ENCODE data around the gene AMIGO2.

DNA sequence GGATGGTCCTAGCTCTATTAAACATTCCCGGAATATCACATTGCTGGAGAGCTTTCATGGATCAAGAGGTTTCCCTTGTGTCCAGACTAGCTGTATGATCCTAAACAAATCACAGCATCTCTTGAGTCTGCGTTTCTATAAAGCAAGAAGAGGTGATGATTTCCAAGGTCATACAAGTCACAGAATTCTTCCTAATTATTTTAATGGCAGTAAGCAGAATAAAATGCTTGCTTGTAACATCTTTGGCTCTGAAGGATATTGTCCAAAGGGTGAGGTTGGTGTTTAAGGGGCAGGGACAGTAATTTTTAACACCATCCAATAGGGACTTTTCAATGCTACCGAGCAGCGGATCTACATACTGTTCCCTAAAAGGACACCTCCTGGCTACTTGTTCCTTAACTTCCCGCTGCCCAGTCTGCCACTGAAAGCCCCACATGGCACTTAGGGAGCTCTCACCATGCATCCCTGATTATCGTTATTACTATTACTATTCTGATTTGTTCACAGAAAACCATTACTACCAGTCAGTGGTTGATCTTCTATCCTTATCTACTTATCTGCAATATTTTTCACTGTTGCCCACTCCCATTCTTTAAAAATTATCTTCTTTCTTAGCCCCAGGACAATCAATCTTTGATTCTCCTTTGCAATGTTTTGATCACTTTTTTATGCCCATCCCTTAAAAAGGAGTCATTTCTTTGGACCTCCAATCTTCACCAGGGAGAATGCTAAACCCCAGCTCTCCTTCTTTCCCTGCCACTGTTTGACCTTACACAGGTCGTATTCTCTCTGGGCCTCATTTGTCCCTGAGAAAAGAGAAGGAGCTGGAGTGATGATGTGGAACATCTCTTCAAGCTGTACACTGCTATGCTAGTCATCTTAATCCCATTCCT is 4.3 kb downstream of the AMIGO2 start:
- TF ChIP-seq, protein P1, sequence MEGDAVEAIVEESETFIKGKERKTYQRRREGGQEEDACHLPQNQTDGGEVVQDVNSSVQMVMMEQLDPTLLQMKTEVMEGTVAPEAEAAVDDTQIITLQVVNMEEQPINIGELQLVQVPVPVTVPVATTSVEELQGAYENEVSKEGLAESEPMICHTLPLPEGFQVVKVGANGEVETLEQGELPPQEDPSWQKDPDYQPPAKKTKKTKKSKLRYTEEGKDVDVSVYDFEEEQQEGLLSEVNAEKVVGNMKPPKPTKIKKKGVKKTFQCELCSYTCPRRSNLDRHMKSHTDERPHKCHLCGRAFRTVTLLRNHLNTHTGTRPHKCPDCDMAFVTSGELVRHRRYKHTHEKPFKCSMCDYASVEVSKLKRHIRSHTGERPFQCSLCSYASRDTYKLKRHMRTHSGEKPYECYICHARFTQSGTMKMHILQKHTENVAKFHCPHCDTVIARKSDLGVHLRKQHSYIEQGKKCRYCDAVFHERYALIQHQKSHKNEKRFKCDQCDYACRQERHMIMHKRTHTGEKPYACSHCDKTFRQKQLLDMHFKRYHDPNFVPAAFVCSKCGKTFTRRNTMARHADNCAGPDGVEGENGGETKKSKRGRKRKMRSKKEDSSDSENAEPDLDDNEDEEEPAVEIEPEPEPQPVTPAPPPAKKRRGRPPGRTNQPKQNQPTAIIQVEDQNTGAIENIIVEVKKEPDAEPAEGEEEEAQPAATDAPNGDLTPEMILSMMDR (IDR thresholded peaks at IDR 0.05): no peak
- no peak for TF ChIP-seq POLR2A (IDR thresholded peaks at IDR 0.05)

Data from lower leg skin (tissue), 3 donors.